Keratinocyte (primary cell): ENCODE results near the gene PLEKHA6. TPM values are rescaled to one million over a fixed set of nuclear protein-coding genes. Genes with fewer than 3 reads are reported as not detected.

Source experiments
- DNase-seq: peaks from one replicate; pipeline ENCODE4 v3.0.0-alpha.2; 2011; ENCODE audit warnings: low read depth, missing footprints, low spot score
- FAIRE-seq: peaks from 2 replicates; lab custom pipeline; 2011; peaks lifted over from hg19 to GRCh38; lab: Jason Lieb, UNC
- H2AFZ ChIP-seq: 2 replicates; pipeline ENCODE4 v1.6.0; 2012; ENCODE audit warnings: low read length, control low read depth, inconsistent platforms; ENCODE audit not compliant: control insufficient read depth
- H3K27ac ChIP-seq: 2 replicates; pipeline ENCODE4 v1.5.1; 2011; ENCODE audit warnings: low read length; ENCODE audit not compliant: control insufficient read depth, insufficient read depth
- H3K27me3 ChIP-seq: 3 replicates; pipeline ENCODE4 v1.6.0; 2011; ENCODE audit warnings: low read length; ENCODE audit not compliant: control insufficient read depth, insufficient read depth; ENCODE audit errors: extremely low read depth
- H3K36me3 ChIP-seq, 2 experiments: 2 replicates in 1 of 2; 3 replicates in 1 of 2; pipeline ENCODE4 v1.5.1; 2011; ENCODE audit warnings: low read length in 2 of 2, mild to moderate bottlenecking in 1 of 2; ENCODE audit not compliant: control insufficient read depth in 2 of 2, insufficient read depth in 2 of 2; ENCODE audit errors: extremely low read depth in 1 of 2
- H3K4me1 ChIP-seq: 3 replicates; pipeline ENCODE4 v1.5.1; 2011; ENCODE audit warnings: low read length; ENCODE audit not compliant: control insufficient read depth, insufficient read depth; ENCODE audit errors: extremely low read depth
- H3K4me2 ChIP-seq: 3 replicates; pipeline ENCODE4 v1.6.0; 2011; ENCODE audit warnings: low read depth, low read length; ENCODE audit not compliant: control insufficient read depth, insufficient read depth; ENCODE audit errors: extremely low read depth
- H3K4me3 ChIP-seq, 3 experiments: fragments of 200-600 bp in 1 of 3; sonication (generic) in 1 of 3; 2 replicates in 2 of 3; 3 replicates in 1 of 3; pipeline ENCODE4 v1.5.1; 2011 to 2016; ENCODE audit warnings: low read length in 3 of 3, mild to moderate bottlenecking in 3 of 3, control low read depth in 2 of 3, inconsistent platforms in 1 of 3, low read depth in 1 of 3, mixed read lengths in 1 of 3, mixed run types in 1 of 3, moderate library complexity in 1 of 3; ENCODE audit not compliant: control insufficient read depth in 2 of 3, insufficient read depth in 2 of 3; ENCODE audit errors: extremely low read depth in 1 of 3
- H3K79me2 ChIP-seq: 2 replicates; pipeline ENCODE4 v1.6.0; 2012; ENCODE audit warnings: low read length; ENCODE audit not compliant: control insufficient read depth, insufficient read depth
- H3K9ac ChIP-seq: 3 replicates; pipeline ENCODE4 v1.6.0; 2011; ENCODE audit warnings: low read length; ENCODE audit not compliant: control insufficient read depth, insufficient read depth; ENCODE audit errors: extremely low read depth
- H3K9me1 ChIP-seq: 3 replicates; pipeline ENCODE4 v1.6.0; 2011; ENCODE audit warnings: low read length; ENCODE audit not compliant: control insufficient read depth, insufficient read depth; ENCODE audit errors: extremely low read depth
- H3K9me3 ChIP-seq: 2 replicates; pipeline ENCODE4 v1.5.1; 2012; ENCODE audit warnings: low read depth, low read length; ENCODE audit not compliant: control insufficient read depth
- H4K20me1 ChIP-seq: 3 replicates; pipeline ENCODE4 v1.6.0; 2011; ENCODE audit warnings: low read length; ENCODE audit not compliant: control insufficient read depth, insufficient read depth; ENCODE audit errors: extremely low read depth
- CTCF ChIP-seq, 3 experiments: IDR thresholded peaks in 1 of 3; conservative IDR thresholded peaks in 1 of 3; optimal IDR thresholded peaks in 1 of 3; 2 replicates in 2 of 3; 3 replicates in 1 of 3; pipeline versions ENCODE3 to v1.5.1; 2011; ENCODE audit warnings: low read length in 3 of 3, mild to moderate bottlenecking in 3 of 3, moderate library complexity in 2 of 3, control low read depth in 1 of 3, inconsistent platforms in 1 of 3; ENCODE audit not compliant: insufficient read depth in 2 of 3; ENCODE audit errors: extremely low read depth in 1 of 3
- EZH2 ChIP-seq: IDR thresholded peaks from one replicate; pipeline ENCODE4 v1.6.1; 2012; ENCODE audit warnings: inconsistent platforms, mild to moderate bottlenecking, low read length, moderate library complexity
- dilution Hi-C: fragments of 300-500 bp; cut with MboI; formaldehyde crosslinking; loops from one replicate; pipeline ENCODE4 v1.7.0; 2020; ENCODE audit warnings: low sequenced_read_pairs; ENCODE audit not compliant: extremely low pct_ligation_motif_present
- polyA plus RNA-seq, 5 experiments: library from polyadenylated mRNA; depleted of rRNA in 3 of 5; stranded (reverse) in 3 of 5; stranded (forward) in 1 of 5; unstranded in 1 of 5; fragments of >200 nt; gene quantifications; 1 replicate in 1 of 5; 2 replicates in 3 of 5; 3 replicates in 1 of 5; pipeline versions ENCODE4 v1.2.1 to v1.2.3, GENCODE V29; 2011 to 2012; ENCODE audit warnings: missing spikeins in 2 of 5, low read depth in 1 of 5, low replicate concordance in 1 of 5

The PLEKHA6 gene
- polyA plus RNA-seq, 1 donor (not counting 4 experiments of a cell fraction or from before 2014, with no cell fraction given) = 1.5 TPM

GRCh38 chr1:204405988-204406387, 46.3 kb upstream of the PLEKHA6 start:
- H3K4me3 ChIP-seq = no peak overlapping the region
- H4K20me1 ChIP-seq = peaks cover 27% of the 10 kb centered on the region
- peak overlapping the region; percentile 74 for H3K4me2 ChIP-seq
- FAIRE-seq (no peak), DNase-seq (no peak)
- no peaks in the 10 kb centered on the region for H3K27me3 ChIP-seq
- H3K27ac ChIP-seq = no peak overlapping the region
- no peak overlapping the region for H3K9ac ChIP-seq
- H3K4me1 ChIP-seq = peaks cover 7% of the 10 kb centered on the region
- dilution Hi-C loops = no loop called here
- H3K9me3 ChIP-seq = no peaks in the 10 kb centered on the region
- no peaks in the 10 kb centered on the region for H3K9me1 ChIP-seq
- TF ChIP-seq EZH2 = no peak
- TF ChIP-seq CTCF (optimal IDR thresholded peaks at IDR 0.05 in 1 of 3, IDR thresholded peaks at IDR 0.05 in 1 of 3, conservative IDR thresholded peaks at IDR 0.05 in 1 of 3; ENCODE audit: extremely low read depth in 1 of 3, insufficient read depth in 2 of 3, low read length in 3 of 3) = no peak
- H3K79me2 ChIP-seq = peaks cover 77% of the 10 kb centered on the region
- H3K36me3 ChIP-seq = peaks cover 12 to 27% of the 10 kb centered on the region in 2 experiments
- H2AFZ ChIP-seq = no peak overlapping the region

- Histone ChIP-seq H3K79me2 (peaks cover 63% of the 10 kb centered on the region), H3K27ac (no peak overlapping the region), H2AFZ (no peak overlapping the region), H3K27me3 (no peaks in the 10 kb centered on the region), H3K4me2 (no peak overlapping the region), H3K36me3 (peaks cover 12 to 27% of the 10 kb centered on the region in 2 experiments), H3K4me1 (peaks cover 7% of the 10 kb centered on the region), H4K20me1 (peaks cover 22% of the 10 kb centered on the region), H3K9me3 (no peaks in the 10 kb centered on the region), H3K9me1 (no peaks in the 10 kb centered on the region), H3K9ac (no peak overlapping the region), H3K4me3 (no peak overlapping the region)
- no peak for TF ChIP-seq EZH2
- FAIRE-seq (no peak), DNase-seq (no peak)
- dilution Hi-C loops = no loop called here
These were observed 44.9 kb upstream of the PLEKHA6 start for GRCh38 chr1:204404629-204405028.

- H3K4me1 ChIP-seq = peaks cover 7% of the 10 kb centered on the region
- H3K9ac ChIP-seq = no peak overlapping the region
- no peak for TF ChIP-seq EZH2
- no peak for TF ChIP-seq CTCF (optimal IDR thresholded peaks at IDR 0.05 in 1 of 3, IDR thresholded peaks at IDR 0.05 in 1 of 3, conservative IDR thresholded peaks at IDR 0.05 in 1 of 3; ENCODE audit: extremely low read depth in 1 of 3, insufficient read depth in 2 of 3, low read length in 3 of 3)
- dilution Hi-C loops = no loop called here
- H2AFZ ChIP-seq = no peak overlapping the region
- peaks cover 41% of the 10 kb centered on the region for H3K79me2 ChIP-seq
- no peaks in the 10 kb centered on the region for H3K9me1 ChIP-seq
- no peaks in the 10 kb centered on the region for H3K27me3 ChIP-seq
- no peak for DNase-seq
- no peak overlapping the region for H3K4me2 ChIP-seq
- no peak for FAIRE-seq
- no peak overlapping the region for H3K27ac ChIP-seq
- H4K20me1 ChIP-seq = peaks cover 9% of the 10 kb centered on the region
- no peaks in the 10 kb centered on the region for H3K9me3 ChIP-seq
- H3K36me3 ChIP-seq = peaks cover 12 to 26% of the 10 kb centered on the region in 2 experiments
- H3K4me3 ChIP-seq = no peak overlapping the region
These were observed 42.7 kb upstream of the PLEKHA6 start for GRCh38 chr1:204402391-204402790.
